Spinal cord (tissue), 10 donors: ENCODE measurements around the gene CAMK1D. TPM values are rescaled to one million over a fixed set of nuclear protein-coding genes. Genes with fewer than 3 reads are reported as not detected.
"Not testable (repeated sequence)": the region's sequence is repeated elsewhere in the genome, so short reads cannot be mapped to it uniquely, and the experiment has no call there.

Source experiments
- DNase-seq, 6 donors: peaks; one replicate each; pipeline versions ENCODE4 v3.0.0 to v3.0.0-alpha.2; 2013 to 2015; ENCODE audit warnings: low spot score in 6 of 6, low read depth in 4 of 6
- H3K27ac ChIP-seq: one replicate; pipeline ENCODE4 v1.5.1; 2013; ENCODE audit warnings: low read depth, low read length, control low read depth
- H3K27me3 ChIP-seq: one replicate; pipeline ENCODE4 v1.6.1; 2013; ENCODE audit warnings: low read length; ENCODE audit not compliant: control insufficient read depth, insufficient read depth
- H3K36me3 ChIP-seq: one replicate; pipeline ENCODE4 v1.6.1; 2013; ENCODE audit warnings: low read length; ENCODE audit not compliant: control insufficient read depth, insufficient read depth
- H3K4me1 ChIP-seq: one replicate; pipeline ENCODE4 v1.6.1; 2013; ENCODE audit warnings: low read length; ENCODE audit not compliant: control insufficient read depth, insufficient read depth
- H3K4me3 ChIP-seq: one replicate; pipeline ENCODE4 v1.5.1; 2013; ENCODE audit warnings: low read depth, low read length, control low read depth
- H3K9me3 ChIP-seq: one replicate; pipeline ENCODE4 v1.6.1; 2013; ENCODE audit warnings: low read length; ENCODE audit not compliant: control insufficient read depth, insufficient read depth
- WGBS: methylation state at CpG from one replicate; pipeline ENCODE4 v1.1.5; 2013; ENCODE audit warnings: missing lambda C conversion rate; ENCODE audit not compliant: insufficient coverage; 5-methylcytosine and 5-hydroxymethylcytosine counted together
- polyA plus RNA-seq, 2 donors: library from polyadenylated mRNA; unstranded; fragments of 120-200 nt; gene quantifications; one replicate each; pipeline ENCODE4 v1.2.1, GENCODE V29; 2013; ENCODE audit not compliant: insufficient read length in 2 of 2
- total RNA-seq, 2 donors: library from RNA; depleted of rRNA in 1 of 2; stranded (reverse); fragments of 120-200 nt in 1 of 2; fragments of >200 nt in 1 of 2; gene quantifications; one replicate each; pipeline versions ENCODE4 v1.2.3 to v1.2.4, GENCODE V29; 2013 to 2014
- donor health status: healthy.

Gene CAMK1D
- total and polyA plus RNA-seq, 4 donors: 25.2 to 39.0 (median 33.9) TPM

GRCh38 chr10:12705943-12706342, 356.6 kb downstream of the CAMK1D start:
- 80% methylated on average over 1 of the region's 4 CpGs for WGBS
- no peaks in the 10 kb centered on the region for H3K27me3 ChIP-seq
- DNase-seq: no peak
- no peak overlapping the region for H3K4me3 ChIP-seq
- peaks cover 10% of the 10 kb centered on the region for H3K4me1 ChIP-seq
- H3K9me3 ChIP-seq: no peaks in the 10 kb centered on the region
- no peak overlapping the region for H3K27ac ChIP-seq
- H3K36me3 ChIP-seq: no peaks in the 10 kb centered on the region

GRCh38 chr10:12707461-12708185, 358.3 kb downstream of the CAMK1D start:
- Histone ChIP-seq H3K27ac (peak overlapping the region; percentile 70), H3K27me3 (no peaks in the 10 kb centered on the region), H3K36me3 (no peaks in the 10 kb centered on the region), H3K9me3 (no peaks in the 10 kb centered on the region), H3K4me1 (peaks cover 10% of the 10 kb centered on the region), H3K4me3 (no peak overlapping the region)
- DNase-seq: peak in 4 of 6 donors; percentile 51 to 94 (median 68)
- 56% methylated on average over 6 of the region's 10 CpGs for WGBS

- Histone ChIP-seq H3K4me3 (no peak overlapping the region), H3K4me1 (peaks cover 10% of the 10 kb centered on the region), H3K27me3 (no peaks in the 10 kb centered on the region), H3K9me3 (no peaks in the 10 kb centered on the region), H3K27ac (no peak overlapping the region), H3K36me3 (no peaks in the 10 kb centered on the region)
- peak in 1 of 6 donors; percentile 49 for DNase-seq
- 46% methylated on average over 2 of the region's 3 CpGs for WGBS
Observed at GRCh38 chr10:12709000-12709401, 359.7 kb downstream of the CAMK1D start.

DNA sequence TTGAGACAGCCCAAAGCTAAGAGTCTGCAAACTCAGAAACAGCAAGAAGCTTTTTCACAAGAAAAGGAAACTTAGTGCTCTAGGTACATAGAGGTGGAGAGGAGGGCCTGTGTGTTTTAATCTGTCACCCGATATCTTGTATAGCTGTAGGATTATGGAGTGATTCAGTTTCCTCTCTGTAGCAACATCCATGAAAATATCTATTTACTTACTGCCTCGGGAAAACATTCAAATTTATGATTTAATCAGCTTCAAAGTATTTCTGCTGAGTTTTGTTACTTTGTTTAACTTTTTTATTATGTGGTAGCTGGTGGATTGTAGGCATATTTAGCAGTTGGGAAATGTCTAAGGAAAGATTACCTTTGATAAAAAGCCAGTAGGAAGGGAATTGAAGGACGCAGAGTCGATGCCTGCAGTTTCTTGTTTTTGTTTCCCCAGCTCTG, 360.2 kb downstream of the CAMK1D start:
- Histone ChIP-seq H3K27me3 (no peaks in the 10 kb centered on the region), H3K9me3 (no peaks in the 10 kb centered on the region), H3K27ac (no peak overlapping the region), H3K4me3 (no peak overlapping the region), H3K36me3 (no peaks in the 10 kb centered on the region), H3K4me1 (peaks cover 10% of the 10 kb centered on the region)
- WGBS: 86% methylated on average over 2 of the region's 4 CpGs
- DNase-seq: no peak

DNA sequence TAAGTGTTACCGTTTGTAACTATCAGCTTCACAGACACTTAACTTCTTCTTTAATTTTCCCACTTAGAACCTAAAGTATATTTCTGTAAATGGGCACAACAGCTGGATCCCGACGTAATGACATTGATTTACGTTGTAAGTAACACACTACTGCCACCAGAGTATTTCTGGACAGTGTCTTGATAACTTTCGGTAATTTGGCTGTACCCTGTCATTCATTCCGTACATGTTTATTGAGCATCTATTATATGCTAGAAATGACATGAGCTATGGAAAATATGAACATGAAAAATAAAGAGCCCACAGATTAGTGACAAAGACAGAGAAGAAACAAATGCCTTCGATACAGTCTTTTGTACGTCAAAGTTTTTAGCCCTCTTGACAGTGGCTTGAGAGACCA, 360.8 kb downstream of the CAMK1D start:
- WGBS: 97% methylated on average over 5 of the region's 8 CpGs
- Histone ChIP-seq H3K9me3 (no peaks in the 10 kb centered on the region), H3K27me3 (no peaks in the 10 kb centered on the region), H3K4me1 (peaks cover 10% of the 10 kb centered on the region), H3K27ac (no peak overlapping the region), H3K36me3 (no peaks in the 10 kb centered on the region), H3K4me3 (no peak overlapping the region)
- DNase-seq: no peak

DNA sequence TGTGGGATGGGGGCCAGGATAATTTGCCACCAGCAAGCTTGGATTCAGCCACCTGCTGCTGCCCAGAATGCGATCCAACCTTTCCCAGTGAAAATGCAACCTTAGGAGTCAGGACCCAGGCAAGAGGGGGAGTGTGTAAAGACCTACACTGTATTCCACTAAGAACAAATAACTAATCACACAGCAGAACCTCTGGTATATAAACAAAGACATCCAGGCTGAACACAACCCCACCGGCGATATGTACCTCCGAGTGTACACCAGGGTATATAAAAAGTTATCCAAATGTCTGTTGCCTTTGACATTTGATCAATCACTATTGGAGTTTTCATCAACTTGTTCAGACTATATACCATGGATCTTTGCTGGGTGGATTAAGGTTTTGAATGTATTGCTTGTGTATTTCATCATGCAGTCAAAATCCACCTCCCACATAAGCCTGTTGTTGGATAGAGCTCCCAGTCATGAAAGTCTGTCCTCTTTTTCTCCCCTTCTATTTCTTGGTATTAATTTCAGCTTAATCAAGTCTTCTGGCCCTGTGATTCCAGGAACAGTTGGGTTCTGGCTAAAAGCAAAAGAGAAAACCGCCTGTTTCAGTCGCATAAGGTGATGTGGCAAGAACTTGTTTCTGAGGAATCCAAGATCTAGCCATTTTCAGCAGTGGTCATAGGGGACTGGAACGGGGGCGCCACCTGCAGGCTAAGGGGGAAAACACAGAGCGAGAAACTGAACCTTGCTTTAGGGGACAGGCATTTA, 361.4 kb downstream of the CAMK1D start:
- Histone ChIP-seq H3K36me3 (no peaks in the 10 kb centered on the region), H3K4me1 (peaks cover 10% of the 10 kb centered on the region), H3K4me3 (no peak overlapping the region), H3K27me3 (no peaks in the 10 kb centered on the region), H3K9me3 (no peaks in the 10 kb centered on the region), H3K27ac (peak overlapping the region; percentile 36)
- DNase-seq: peak in 4 of 6 donors; percentile 58 to 95 (median 78)
- 8% methylated on average over 5 of the region's 9 CpGs for WGBS

DNA sequence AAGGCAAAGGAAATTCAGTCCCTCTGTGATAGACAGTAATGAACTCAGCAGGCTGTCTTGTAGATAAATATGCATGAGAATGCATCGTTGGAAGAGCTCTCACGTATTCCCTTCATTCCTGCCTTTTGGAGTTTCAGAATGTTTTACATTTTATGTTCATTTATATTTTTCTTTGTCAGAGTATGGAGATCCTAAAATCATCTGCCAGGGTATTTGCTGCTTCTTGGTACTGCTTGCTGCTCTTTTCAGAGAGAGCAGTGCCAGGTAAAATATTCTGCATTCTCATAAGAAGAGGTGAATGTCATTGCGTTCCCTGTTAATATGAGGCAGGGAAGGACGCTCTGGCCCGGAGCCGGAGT, 362.0 kb downstream of the CAMK1D start:
- H3K36me3 ChIP-seq: no peaks in the 10 kb centered on the region
- H3K27me3 ChIP-seq: no peaks in the 10 kb centered on the region
- H3K4me3 ChIP-seq: no peak overlapping the region
- H3K27ac ChIP-seq: no peak overlapping the region
- no peak for DNase-seq
- H3K9me3 ChIP-seq: no peaks in the 10 kb centered on the region
- H3K4me1 ChIP-seq: peaks cover 10% of the 10 kb centered on the region
- 100% methylated on average over 4 of the region's 6 CpGs for WGBS

DNA sequence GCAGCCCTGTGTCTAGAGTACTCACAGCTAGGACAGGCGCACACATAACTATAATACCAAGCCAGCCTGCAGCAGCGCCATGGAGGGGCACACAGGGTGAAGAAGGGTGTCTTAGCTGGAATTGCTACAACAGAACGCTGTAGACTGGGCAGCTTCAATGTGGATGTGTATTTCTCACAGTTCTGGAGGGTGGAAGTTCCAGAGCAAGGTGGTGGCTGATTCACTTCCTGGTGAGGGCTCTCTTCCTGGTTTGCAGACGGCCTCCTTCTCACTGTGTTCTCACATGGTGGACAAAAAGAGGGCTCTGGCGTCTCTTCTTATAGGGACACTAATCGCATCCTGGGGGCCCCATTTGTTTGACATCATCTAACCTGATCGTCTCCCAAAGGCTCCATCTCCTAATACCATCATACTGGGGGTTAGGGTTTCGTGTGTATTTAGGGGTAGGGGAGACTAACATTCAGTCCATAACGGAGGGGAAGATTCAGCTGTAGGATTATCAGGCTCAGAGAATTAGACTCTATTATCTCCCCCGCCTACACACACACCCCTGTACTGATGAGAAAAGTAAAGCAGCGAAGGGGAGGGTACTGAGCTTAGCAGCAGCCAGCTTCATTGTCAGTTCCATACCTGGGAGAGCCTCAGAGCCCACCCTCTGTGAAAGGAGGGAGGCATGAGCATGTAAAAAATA, 363.1 kb downstream of the CAMK1D start:
- H3K27ac ChIP-seq: no peak overlapping the region
- H3K9me3 ChIP-seq: no peaks in the 10 kb centered on the region
- H3K4me1 ChIP-seq: peaks cover 10% of the 10 kb centered on the region
- no peak for DNase-seq
- H3K36me3 ChIP-seq: no peaks in the 10 kb centered on the region
- H3K4me3 ChIP-seq: no peak overlapping the region
- no peaks in the 10 kb centered on the region for H3K27me3 ChIP-seq
- WGBS: 90% methylated on average over 2 of the region's 11 CpGs

DNA sequence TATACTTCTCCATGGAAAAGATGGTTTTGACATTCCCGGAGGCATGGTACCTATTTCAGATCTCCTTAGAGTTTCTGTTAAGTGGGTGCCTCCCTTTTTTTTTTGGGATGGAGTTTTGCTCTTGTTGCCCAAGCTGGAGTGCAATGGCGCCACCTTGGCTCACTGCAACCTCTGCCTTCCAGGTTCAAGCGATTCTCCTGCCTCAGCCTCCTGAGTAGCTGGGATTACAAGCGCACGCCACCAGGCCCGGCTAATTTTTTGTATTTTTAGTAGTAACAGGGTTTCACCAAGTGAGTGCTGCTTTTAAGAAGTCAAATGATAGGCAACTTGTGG, 363.6 kb downstream of the CAMK1D start:
- not testable (repeated sequence) for H3K4me1 ChIP-seq, DNase-seq, H3K27me3 ChIP-seq, H3K36me3 ChIP-seq, H3K27ac ChIP-seq, H3K9me3 ChIP-seq, H3K4me3 ChIP-seq
- WGBS: 94% methylated on average over 5 of the region's 6 CpGs
